HFF-Myc (cell line): ENCODE data around the gene RAB11FIP3.
"Not testable (repeated sequence)": the region's sequence is repeated elsewhere in the genome, so short reads cannot be mapped to it uniquely, and the experiment has no call there.

Experiments used
- DNase-seq: peaks from one replicate; pipeline ENCODE4 v3.0.0-alpha.2; 2011; ENCODE audit warnings: low read depth; ENCODE audit errors: extremely low read depth
- H3K4me3 ChIP-seq: replicated peaks from 2 replicates; pipeline ENCODE4 v1.5.1; 2011; ENCODE audit warnings: low read depth, mild to moderate bottlenecking, control low read depth, low read length
- CTCF ChIP-seq: IDR thresholded peaks from 2 replicates; pipeline ENCODE4 v1.5.1; 2012; ENCODE audit warnings: mild to moderate bottlenecking, low read depth, low read length, control low read depth; ENCODE audit errors: missing control alignments

Gene RAB11FIP3

DNA sequence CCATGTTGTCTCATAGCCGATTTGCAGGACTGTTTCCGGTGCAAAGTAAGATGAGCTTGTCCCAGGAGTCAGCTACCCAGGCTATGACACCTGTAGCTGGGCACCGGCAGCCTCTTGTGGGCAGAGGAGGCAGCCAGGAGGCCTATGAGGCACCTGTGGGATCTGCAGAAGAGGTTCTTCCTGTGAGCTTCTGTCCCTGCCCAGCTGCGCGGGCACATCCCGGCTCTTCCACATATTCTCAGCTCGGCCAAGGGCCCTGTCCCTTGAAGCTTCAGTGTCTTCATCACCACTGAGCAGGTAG lies 80.7 kb downstream of the RAB11FIP3 start:
- DNase-seq = no peak
- no peak overlapping the region for H3K4me3 ChIP-seq

DNA sequence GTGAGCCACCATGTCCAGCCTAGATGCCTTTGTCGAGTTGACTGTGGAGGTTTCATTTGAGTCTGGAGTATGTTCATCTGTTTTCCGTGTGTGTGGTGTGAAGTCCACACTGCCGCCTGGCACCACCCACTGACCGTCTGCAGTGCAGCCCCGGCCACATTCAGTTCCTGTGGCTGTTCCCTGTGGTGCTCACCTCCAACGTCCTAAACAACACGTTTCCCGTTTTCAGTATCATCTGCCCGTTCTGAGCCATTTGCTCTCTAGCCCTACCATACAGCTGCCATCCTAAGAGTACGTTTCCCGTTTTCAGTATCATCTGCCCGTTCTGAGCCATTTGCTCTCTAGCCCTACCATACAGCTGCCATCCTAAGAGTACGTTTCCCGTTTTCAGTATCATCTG lies 82.1 kb downstream of the RAB11FIP3 start:
- DNase-seq, H3K4me3 ChIP-seq: not testable (repeated sequence)

More for the DNA sequence above, 80.7 kb downstream of the RAB11FIP3 start:
- no peak for TF ChIP-seq CTCF

GRCh38 chr16:507996-508395 lies 82.5 kb downstream of the RAB11FIP3 start:
- DNase-seq = no peak
- no peak for TF ChIP-seq CTCF
- H3K4me3 ChIP-seq = no peak overlapping the region

DNA sequence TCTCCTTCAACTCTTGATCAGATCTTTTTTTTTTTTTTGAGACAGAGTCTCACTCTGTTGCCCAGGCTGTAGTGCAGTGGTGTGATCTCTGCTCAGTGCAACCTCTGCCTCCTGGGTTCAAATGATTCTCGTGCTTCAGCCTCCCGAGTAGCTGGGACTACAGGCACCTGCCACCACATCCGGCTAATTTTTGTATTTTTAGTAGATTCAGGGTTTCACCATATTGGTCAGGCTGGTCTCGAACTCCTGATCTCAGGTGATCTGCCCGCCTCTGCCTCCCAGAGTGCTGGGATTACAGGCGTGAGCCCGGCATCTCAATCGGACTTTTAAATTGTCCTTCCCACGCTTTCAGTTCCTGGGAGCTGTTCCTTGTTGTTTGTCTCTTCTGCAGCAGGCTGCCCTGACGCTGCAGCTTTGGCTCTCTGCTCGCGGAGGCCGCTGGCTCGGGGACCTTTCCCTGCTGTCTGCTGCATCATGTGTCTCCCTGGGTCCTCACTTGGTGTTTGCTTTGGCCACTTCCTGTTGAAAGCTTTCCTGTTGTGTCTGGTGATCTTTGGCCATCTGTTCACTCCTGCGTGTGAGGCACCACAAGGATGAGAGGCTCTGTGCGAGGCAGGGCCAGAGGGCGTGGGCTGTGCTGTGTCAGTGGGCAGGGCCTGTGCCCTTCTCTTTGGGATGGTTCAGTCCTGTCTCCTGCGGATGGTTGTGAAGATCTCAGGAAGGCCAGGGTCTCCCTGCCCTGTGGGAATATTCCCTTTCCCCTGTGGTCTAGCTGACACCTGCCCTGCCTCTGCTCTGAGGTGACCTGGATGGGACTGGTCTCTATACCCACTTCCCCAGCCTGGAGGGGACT lies 83.7 kb downstream of the RAB11FIP3 start:
- no peak for DNase-seq
- TF ChIP-seq CTCF = no peak
- H3K4me3 ChIP-seq = no peak overlapping the region

DNA sequence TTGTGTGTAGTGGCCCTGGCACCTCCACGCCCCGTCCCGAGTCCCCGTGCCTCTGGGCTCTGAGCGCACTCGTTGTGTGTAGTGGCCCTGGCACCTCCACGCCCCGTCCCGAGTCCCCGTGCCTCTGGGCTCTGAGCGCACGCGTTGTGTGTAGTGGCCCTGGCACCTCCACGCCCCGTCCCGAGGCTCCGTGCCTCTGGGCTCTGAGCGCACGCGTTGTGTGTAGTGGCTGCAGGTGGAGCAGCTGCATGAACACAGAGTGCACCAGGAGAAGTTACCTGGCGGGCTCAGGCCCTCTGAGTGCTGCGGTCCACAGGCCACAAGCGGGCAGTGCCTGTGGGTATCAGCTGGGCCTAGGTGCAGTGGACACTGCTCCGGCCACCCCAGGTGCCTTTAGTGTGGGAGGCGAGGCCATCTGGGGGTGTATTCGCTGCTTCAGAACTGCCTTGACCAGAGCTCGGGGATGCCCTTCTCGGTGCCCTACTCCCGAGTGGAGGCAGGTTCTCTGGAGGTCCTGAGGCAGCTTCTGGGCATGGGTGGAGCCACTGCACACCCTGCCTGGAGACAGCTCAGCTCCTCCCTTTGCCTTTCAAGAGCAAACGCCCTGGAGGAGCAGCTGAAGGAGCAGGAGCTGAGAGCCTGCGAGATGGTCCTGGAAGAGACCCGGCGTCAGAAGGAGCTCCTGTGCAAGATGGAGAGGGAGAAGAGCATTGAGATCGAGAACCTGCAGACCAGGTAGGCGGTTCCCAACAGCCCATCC lies 84.8 kb downstream of the RAB11FIP3 start:
- no peak overlapping the region for H3K4me3 ChIP-seq
- no peak for DNase-seq
- no peak for TF ChIP-seq CTCF

DNA sequence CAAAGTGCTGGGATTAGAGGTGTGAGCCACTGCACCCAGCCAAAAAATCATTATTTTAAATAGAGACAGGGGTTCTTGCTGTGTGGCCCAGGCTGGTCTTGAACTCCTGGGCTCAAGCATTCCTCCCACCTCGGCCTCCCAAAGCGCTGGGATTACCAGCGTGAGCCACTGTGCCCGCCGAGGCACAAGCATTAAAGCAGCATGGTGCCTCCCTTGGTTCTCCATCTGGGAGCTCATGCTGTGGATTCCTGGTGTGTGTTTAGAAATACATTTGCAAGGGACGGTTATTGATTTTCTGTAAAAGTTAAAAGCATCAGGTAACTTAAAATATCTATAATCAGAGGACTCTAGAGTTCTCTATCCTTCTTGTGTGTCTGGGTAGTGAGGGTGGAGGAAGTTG lies 87.4 kb downstream of the RAB11FIP3 start:
- DNase-seq = no peak
- H3K4me3 ChIP-seq = no peak overlapping the region
- TF ChIP-seq CTCF = no peak

- no peak for DNase-seq
- TF ChIP-seq CTCF = no peak
- H3K4me3 ChIP-seq = no peak overlapping the region
Observed at GRCh38 chr16:513950-514349, 88.5 kb downstream of the RAB11FIP3 start.
